Measurements from ENCODE around the gene KCNK13.

Gene KCNK13

GRCh38 chr14:90061685-90062126, at the start of gene KCNK13:
Gene KCNK13 (plus strand): TSS chr14:90061994. CDS start chr14:90062206, 212 bp downstream.
- H3F3A ChIP-seq (ENCODE audit: control insufficient read depth, insufficient read depth) = peaks cover 4% of the 10 kb centered on the region; the same call in 1 of the 2 replicates
- H3K4me2 ChIP-seq (ENCODE audit: low read length) = peak within 1 kb of the TSS; percentile 53
- peaks cover 67% of the 10 kb centered on the region for H3K27me3 ChIP-seq (ENCODE audit: control insufficient read depth, low read length)
- no peaks in the 10 kb centered on the region for H3K79me2 ChIP-seq (ENCODE audit: control insufficient read depth, low read length)
- peaks cover 4% of the 10 kb centered on the region; the same call in 1 of the 2 replicates for H3K9me3 ChIP-seq (ENCODE audit: control insufficient read depth, insufficient read depth, low read length)
- no peak within 1 kb of the TSS for H3K27ac ChIP-seq (ENCODE audit: low read depth, low read length)
- peak; percentile 19; the same call in 1 of the 2 replicates for TF ChIP-seq EZH2phosphoT487 (IDR thresholded peaks at IDR 0.05; ENCODE audit: borderline replicate concordance, low read length)
- TF ChIP-seq, protein P1, sequence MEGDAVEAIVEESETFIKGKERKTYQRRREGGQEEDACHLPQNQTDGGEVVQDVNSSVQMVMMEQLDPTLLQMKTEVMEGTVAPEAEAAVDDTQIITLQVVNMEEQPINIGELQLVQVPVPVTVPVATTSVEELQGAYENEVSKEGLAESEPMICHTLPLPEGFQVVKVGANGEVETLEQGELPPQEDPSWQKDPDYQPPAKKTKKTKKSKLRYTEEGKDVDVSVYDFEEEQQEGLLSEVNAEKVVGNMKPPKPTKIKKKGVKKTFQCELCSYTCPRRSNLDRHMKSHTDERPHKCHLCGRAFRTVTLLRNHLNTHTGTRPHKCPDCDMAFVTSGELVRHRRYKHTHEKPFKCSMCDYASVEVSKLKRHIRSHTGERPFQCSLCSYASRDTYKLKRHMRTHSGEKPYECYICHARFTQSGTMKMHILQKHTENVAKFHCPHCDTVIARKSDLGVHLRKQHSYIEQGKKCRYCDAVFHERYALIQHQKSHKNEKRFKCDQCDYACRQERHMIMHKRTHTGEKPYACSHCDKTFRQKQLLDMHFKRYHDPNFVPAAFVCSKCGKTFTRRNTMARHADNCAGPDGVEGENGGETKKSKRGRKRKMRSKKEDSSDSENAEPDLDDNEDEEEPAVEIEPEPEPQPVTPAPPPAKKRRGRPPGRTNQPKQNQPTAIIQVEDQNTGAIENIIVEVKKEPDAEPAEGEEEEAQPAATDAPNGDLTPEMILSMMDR (IDR thresholded peaks at IDR 0.05; ENCODE audit: low read depth, low read length, poor library complexity, severe bottlenecking) = no peak
- H3K36me3 ChIP-seq (ENCODE audit: control insufficient read depth, low read length) = no peaks in the 10 kb centered on the region
- H3K4me1 ChIP-seq (ENCODE audit: control insufficient read depth, low read length) = peaks cover 36% of the 10 kb centered on the region
- H3K9me2 ChIP-seq (replicated peaks; ENCODE audit: control insufficient read depth, low read length) = no peaks in the 10 kb centered on the region
- H3K4me3 ChIP-seq (ENCODE audit: low read length) = peak within 1 kb of the TSS; percentile 40
- H4K20me1 ChIP-seq (ENCODE audit: control insufficient read depth, insufficient read depth, low read depth, low read length) = no peaks in the 10 kb centered on the region

- H3K9me3 ChIP-seq (ENCODE audit: control insufficient read depth, insufficient read depth, low read length) = no peaks in the 10 kb centered on the region
- no peaks in the 10 kb centered on the region for H3K27me3 ChIP-seq (ENCODE audit: control insufficient read depth, low read length)
- no peaks in the 10 kb centered on the region for H3K79me2 ChIP-seq (ENCODE audit: control insufficient read depth, low read length)
- H3K4me3 ChIP-seq (ENCODE audit: low read length) = no peak overlapping the region
- H3K4me2 ChIP-seq (ENCODE audit: low read length) = no peak overlapping the region
- no peaks in the 10 kb centered on the region for H3F3A ChIP-seq (ENCODE audit: control insufficient read depth, insufficient read depth)
- TF ChIP-seq EZH2phosphoT487 (IDR thresholded peaks at IDR 0.05; ENCODE audit: borderline replicate concordance, low read length) = no peak
- TF ChIP-seq, protein P1 (IDR thresholded peaks at IDR 0.05; ENCODE audit: low read depth, low read length, poor library complexity, severe bottlenecking) = no peak
- peaks cover 65% of the 10 kb centered on the region for H3K36me3 ChIP-seq (ENCODE audit: control insufficient read depth, low read length)
- H3K27ac ChIP-seq (ENCODE audit: low read depth, low read length) = no peak overlapping the region
- H3K4me1 ChIP-seq (ENCODE audit: control insufficient read depth, low read length) = no peaks in the 10 kb centered on the region
- H3K9me2 ChIP-seq (replicated peaks; ENCODE audit: control insufficient read depth, low read length) = no peaks in the 10 kb centered on the region
- H4K20me1 ChIP-seq (ENCODE audit: control insufficient read depth, insufficient read depth, low read depth, low read length) = no peaks in the 10 kb centered on the region
These were observed 44.4 kb upstream of the KCNK13 start for GRCh38 chr14:90017371-90017770.

DNA sequence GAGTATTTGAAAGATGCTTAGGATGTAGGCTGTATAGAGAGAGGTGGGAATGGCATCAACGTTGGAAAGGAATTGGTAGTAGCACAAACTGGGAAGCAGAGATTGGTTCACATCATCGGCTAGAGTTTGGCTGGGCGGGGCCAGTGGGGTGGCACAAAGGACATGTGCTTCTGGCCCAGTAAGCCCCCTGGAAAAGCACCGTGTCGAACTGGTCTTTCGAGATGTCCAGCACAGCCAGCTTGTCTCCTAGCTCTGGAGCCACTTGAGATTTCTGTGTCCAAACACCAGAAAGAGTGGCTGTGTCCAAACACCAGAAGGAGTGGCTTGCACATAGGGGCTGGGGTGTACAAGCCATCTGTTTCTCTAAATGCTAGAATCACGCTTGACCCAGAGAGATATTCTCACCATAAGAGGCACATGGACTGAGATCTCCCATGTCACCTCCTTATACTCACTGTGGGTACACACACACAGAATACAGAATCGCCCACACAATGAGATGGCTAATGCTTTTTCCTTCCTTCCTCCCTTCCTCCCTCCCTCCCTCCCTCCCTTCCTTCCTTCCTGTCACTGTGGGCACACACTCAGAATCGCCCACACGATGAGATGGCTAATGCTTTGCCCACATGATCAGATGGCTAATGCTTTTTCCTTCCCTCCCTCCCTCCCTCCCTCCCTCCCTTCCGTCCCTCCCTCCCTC, 41.8 kb upstream of the KCNK13 start:
- H3K36me3 ChIP-seq (ENCODE audit: control insufficient read depth, low read length) = peaks cover 72% of the 10 kb centered on the region

More for the DNA sequence above, 41.8 kb upstream of the KCNK13 start:
- Histone ChIP-seq H3K79me2 (ENCODE audit: control insufficient read depth, low read length) (no peaks in the 10 kb centered on the region), H3F3A (ENCODE audit: control insufficient read depth, insufficient read depth) (no peaks in the 10 kb centered on the region), H4K20me1 (ENCODE audit: control insufficient read depth, insufficient read depth, low read depth, low read length) (no peaks in the 10 kb centered on the region), H3K4me2 (ENCODE audit: low read length) (no peak overlapping the region), H3K9me2 (replicated peaks; ENCODE audit: control insufficient read depth, low read length) (no peaks in the 10 kb centered on the region), H3K9me3 (ENCODE audit: control insufficient read depth, insufficient read depth, low read length) (no peaks in the 10 kb centered on the region), H3K27me3 (ENCODE audit: control insufficient read depth, low read length) (no peaks in the 10 kb centered on the region), H3K4me1 (ENCODE audit: control insufficient read depth, low read length) (no peaks in the 10 kb centered on the region), H3K27ac (ENCODE audit: low read depth, low read length) (no peak overlapping the region), H3K4me3 (ENCODE audit: low read length) (no peak overlapping the region)
- TF ChIP-seq EZH2phosphoT487 (IDR thresholded peaks at IDR 0.05; ENCODE audit: borderline replicate concordance, low read length) = no peak
- TF ChIP-seq, protein P1 (IDR thresholded peaks at IDR 0.05; ENCODE audit: low read depth, low read length, poor library complexity, severe bottlenecking) = no peak
